OCI-LY3 (cell line): ENCODE measurements around the gene SPTAN1.

Source experiments
- H2AFZ ChIP-seq: fragments of 200-600, 300-600 bp; shearing (Covaris generic); 2 replicates; pipeline ENCODE4 v1.6.0; 2014; ENCODE audit warnings: antibody characterized with exemption, low read depth, low read length
- H3K27ac ChIP-seq: fragments of 200-600, 300-600 bp; sonication (generic); 2 replicates; pipeline ENCODE4 v1.5.1; 2014; ENCODE audit warnings: mild to moderate bottlenecking, low read length, moderate library complexity, mixed read lengths
- H3K27me3 ChIP-seq: fragments of 200-600, 300-600 bp; sonication (generic); 2 replicates; pipeline ENCODE4 v1.6.1; 2014; ENCODE audit warnings: low read depth, low read length, mixed read lengths
- H3K36me3 ChIP-seq: fragments of 200-600, 300-600 bp; sonication (generic); replicated peaks from 2 replicates; pipeline ENCODE3; 2014; ENCODE audit warnings: low read depth, low read length, mixed read lengths
- H3K4me1 ChIP-seq: fragments of 300-600, 200-600 bp; sonication (generic); 2 replicates; pipeline ENCODE4 v1.6.1; 2014; ENCODE audit warnings: low read length, mixed read lengths
- H3K4me2 ChIP-seq: fragments of 200-600, 300-600 bp; sonication (generic); 2 replicates; pipeline ENCODE4 v1.6.1; 2014; ENCODE audit warnings: low read length, mixed read lengths
- H3K4me3 ChIP-seq: fragments of 300-600, 200-600 bp; sonication (generic); 2 replicates; pipeline ENCODE4 v1.5.1; 2014; ENCODE audit warnings: antibody characterized with exemption, mild to moderate bottlenecking, low read length, moderate library complexity
- H3K79me2 ChIP-seq: fragments of 300-600, 200-600 bp; shearing (Covaris generic); 2 replicates; pipeline ENCODE4 v1.6.1; 2014; ENCODE audit warnings: mild to moderate bottlenecking, low read length, mixed read lengths
- H3K9ac ChIP-seq: fragments of 300-600, 200-600 bp; shearing (Covaris generic); 2 replicates; pipeline ENCODE4 v1.6.0; 2014; ENCODE audit warnings: mild to moderate bottlenecking, low read length, moderate library complexity
- H3K9me3 ChIP-seq: fragments of 200-600, 300-600 bp; shearing (Covaris generic); 2 replicates; pipeline ENCODE4 v1.6.1; 2014; ENCODE audit warnings: low read length, mixed read lengths; ENCODE audit not compliant: insufficient read depth
- H4K20me1 ChIP-seq: fragments of 200-600, 300-600 bp; sonication (generic); 2 replicates; pipeline ENCODE4 v1.6.1; 2016; ENCODE audit warnings: low read length, mixed read lengths; ENCODE audit not compliant: insufficient read depth
- CTCF ChIP-seq: fragments of 200-600, 300-600 bp; sonication (generic); IDR thresholded peaks from 2 replicates; pipeline ENCODE4 v1.5.1; 2014; ENCODE audit warnings: antibody characterized with exemption, low read length, low read depth
- EZH2phosphoT487 ChIP-seq: fragments of 200-600 bp; shearing (Covaris generic); IDR thresholded peaks from 2 replicates; pipeline ENCODE4 v1.6.1; 2018; ENCODE audit warnings: antibody characterized with exemption, mixed run types, low read depth

SPTAN1 gene

GRCh38 chr9:128625391-128626146, 73.2 kb downstream of the SPTAN1 start:
- no peaks in the 10 kb centered on the region for H3K4me1 ChIP-seq
- TF ChIP-seq EZH2phosphoT487 (no peak), CTCF (no peak)
- H3K27me3 ChIP-seq, result no peaks in the 10 kb centered on the region
- H4K20me1 ChIP-seq, result no peaks in the 10 kb centered on the region
- no peak overlapping the region for H3K27ac ChIP-seq
- H3K4me3 ChIP-seq, result no peak overlapping the region
- H3K79me2 ChIP-seq, result no peaks in the 10 kb centered on the region
- no peak overlapping the region for H3K4me2 ChIP-seq
- no peaks in the 10 kb centered on the region for H3K9me3 ChIP-seq
- H3K9ac ChIP-seq, result no peak overlapping the region
- H3K36me3 ChIP-seq, result peaks cover 36% of the 10 kb centered on the region
- no peak overlapping the region for H2AFZ ChIP-seq

- H3K4me3 ChIP-seq, result no peak overlapping the region
- no peak overlapping the region for H3K9ac ChIP-seq
- no peaks in the 10 kb centered on the region for H3K79me2 ChIP-seq
- no peaks in the 10 kb centered on the region for H3K9me3 ChIP-seq
- H2AFZ ChIP-seq, result no peak overlapping the region
- peaks cover 31% of the 10 kb centered on the region for H3K36me3 ChIP-seq
- no peaks in the 10 kb centered on the region for H3K27me3 ChIP-seq
- H3K4me1 ChIP-seq, result no peaks in the 10 kb centered on the region
- no peak overlapping the region for H3K27ac ChIP-seq
- no peaks in the 10 kb centered on the region for H4K20me1 ChIP-seq
- TF ChIP-seq EZH2phosphoT487 (no peak), CTCF (no peak)
- H3K4me2 ChIP-seq, result no peak overlapping the region
Observed at GRCh38 chr9:128626181-128626580, 73.8 kb downstream of the SPTAN1 start.

DNA sequence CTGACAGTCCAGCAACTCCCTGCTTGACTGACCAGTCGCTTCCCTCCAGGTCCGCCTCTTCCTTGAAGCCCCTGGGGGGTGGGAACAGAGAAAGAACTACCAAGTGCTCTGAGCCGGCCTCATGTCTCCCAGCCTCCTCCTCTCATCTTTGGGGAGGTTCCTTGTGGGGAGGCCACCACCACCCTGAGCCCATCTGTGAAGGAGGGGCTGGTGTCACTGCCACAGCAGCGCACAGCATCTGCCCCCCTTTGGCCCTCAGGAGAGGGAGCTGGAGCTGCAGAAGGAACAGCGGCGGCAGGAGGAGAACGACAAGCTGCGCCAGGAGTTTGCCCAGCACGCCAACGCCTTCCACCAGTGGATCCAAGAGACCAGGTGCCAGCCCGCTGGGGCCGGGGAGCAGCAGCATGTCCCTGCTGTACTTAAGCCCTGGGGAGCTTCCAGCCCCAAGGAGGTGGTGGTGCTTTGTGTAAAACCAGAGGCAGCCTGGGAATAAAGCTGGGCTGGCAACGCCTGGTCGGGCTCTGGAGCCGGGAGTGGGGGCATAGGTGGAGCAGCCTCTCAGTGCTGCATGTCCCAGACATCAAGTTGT, 74.8 kb downstream of the SPTAN1 start:
- Histone ChIP-seq H3K4me2 (no peak overlapping the region), H3K27me3 (no peaks in the 10 kb centered on the region), H3K4me1 (no peaks in the 10 kb centered on the region), H2AFZ (no peak overlapping the region), H3K36me3 (peaks cover 30% of the 10 kb centered on the region), H3K9me3 (no peaks in the 10 kb centered on the region), H3K9ac (no peak overlapping the region), H4K20me1 (no peaks in the 10 kb centered on the region), H3K4me3 (no peak overlapping the region), H3K27ac (no peak overlapping the region), H3K79me2 (no peaks in the 10 kb centered on the region)
- TF ChIP-seq EZH2phosphoT487 (no peak), CTCF (no peak)

GRCh38 chr9:128627906-128628305, 75.5 kb downstream of the SPTAN1 start:
- Histone ChIP-seq H3K27ac (no peak overlapping the region), H3K4me1 (no peaks in the 10 kb centered on the region), H3K27me3 (no peaks in the 10 kb centered on the region), H3K79me2 (no peaks in the 10 kb centered on the region), H3K4me3 (no peak overlapping the region), H3K9me3 (no peaks in the 10 kb centered on the region), H4K20me1 (no peaks in the 10 kb centered on the region), H3K36me3 (peaks cover 37% of the 10 kb centered on the region), H3K9ac (no peak overlapping the region), H2AFZ (no peak overlapping the region), H3K4me2 (no peak overlapping the region)
- no peak for TF ChIP-seq CTCF
- TF ChIP-seq EZH2phosphoT487, result no peak
